HepG2 (cell line): ENCODE data around the gene GRIK5. TPM values are rescaled to one million over a fixed set of nuclear protein-coding genes. Genes with fewer than 3 reads are reported as not detected.

Source experiments
- ATAC-seq: fragments of 200-7000 bp; cut with Tn5 transposase; 3 replicates; pipeline ENCODE4 v1.9.1; 2020; ENCODE audit warnings: mild to moderate bottlenecking, moderate library complexity
- BruUV-seq: library from RNA; stranded (reverse); fragments of 400-500 nt; replicated peaks from 2 replicates; lab custom pipeline; 2021; lab: Mats Ljungman, UMichigan
- CTCF ChIA-PET: fragments of 300-600 bp; formaldehyde crosslinking; extraction: SDS; loops from one replicate; lab custom pipeline; 2021; ENCODE audit warnings: low total read pairs, inconsistent platforms, low intra/inter-chr PET ratio; lab: Yijun Ruan, JAX
- POLR2A ChIA-PET: fragments of 350-600 bp; sonication (Branson Sonifier 250); formaldehyde crosslinking; loops from one replicate; lab custom pipeline; 2020; ENCODE audit warnings: antibody characterized with exemption, inconsistent platforms; lab: Yijun Ruan, JAX
- DNase-seq: peaks from one replicate; pipeline ENCODE4 v3.0.0-alpha.2; 2015; ENCODE audit warnings: low spot score
- FAIRE-seq: peaks from 3 replicates; lab custom pipeline; 2011; peaks lifted over from hg19 to GRCh38; lab: Jason Lieb, UNC
- H2AFZ ChIP-seq: one replicate; pipeline ENCODE4 v1.6.1; 2011; ENCODE audit warnings: low read length, inconsistent platforms
- H3K27ac ChIP-seq: fragments of 300-600 bp; 3 replicates; pipeline ENCODE4 v1.8.0; 2011; ENCODE audit warnings: mixed run types, mild to moderate bottlenecking, mixed read lengths, low read length, inconsistent platforms; ENCODE audit not compliant: insufficient read depth; ENCODE audit errors: extremely low read length
- H3K27me3 ChIP-seq, 2 experiments: fragments of 200-600 bp in 1 of 2; 2 replicates in 1 of 2; 3 replicates in 1 of 2; pipeline versions ENCODE4 v1.6.0 to v1.8.0; 2011; ENCODE audit warnings: low read length in 2 of 2, mild to moderate bottlenecking in 2 of 2, moderate library complexity in 2 of 2, inconsistent platforms in 1 of 2; ENCODE audit not compliant: insufficient read depth in 2 of 2, control insufficient read depth in 1 of 2
- H3K36me3 ChIP-seq, 2 experiments: fragments of 200-600 bp in 1 of 2; replicated peaks in 1 of 2; 2 replicates in 1 of 2; 3 replicates in 1 of 2; pipeline versions ENCODE4 v1.5.1 to v1.8.0; 2011; ENCODE audit warnings: low read length in 2 of 2, inconsistent platforms in 1 of 2; ENCODE audit not compliant: insufficient read depth in 2 of 2, control insufficient read depth in 1 of 2
- H3K4me1 ChIP-seq: 2 replicates; pipeline ENCODE4 v1.5.1; 2012; ENCODE audit warnings: low read length, inconsistent platforms; ENCODE audit not compliant: insufficient read depth
- H3K4me2 ChIP-seq: 2 replicates; pipeline ENCODE4 v1.6.0; 2011; ENCODE audit warnings: low read depth, low read length, inconsistent platforms
- H3K4me3 ChIP-seq, 3 experiments: fragments of 200-600 bp in 1 of 3; sonication (generic), shearing (Covaris generic) in 1 of 3; replicated peaks in 1 of 3; 2 replicates each; pipeline ENCODE4 v1.5.1; 2011 to 2016; ENCODE audit warnings: low read length in 3 of 3, inconsistent platforms in 2 of 3, low read depth in 2 of 3, mild to moderate bottlenecking in 2 of 3, control low read depth in 1 of 3, mixed read lengths in 1 of 3; ENCODE audit not compliant: insufficient read depth in 1 of 3
- H3K79me2 ChIP-seq: one replicate; pipeline ENCODE4 v1.6.1; 2011; ENCODE audit warnings: low read length, inconsistent platforms; ENCODE audit not compliant: insufficient read depth
- H3K9ac ChIP-seq: 2 replicates; pipeline ENCODE4 v1.6.0; 2011; ENCODE audit warnings: mild to moderate bottlenecking, low read depth, low read length, inconsistent platforms; ENCODE audit not compliant: insufficient read depth
- H3K9me3 ChIP-seq: 2 replicates; pipeline ENCODE4 v1.5.1; 2012; ENCODE audit warnings: mild to moderate bottlenecking, low read length
- H4K20me1 ChIP-seq: 2 replicates; pipeline ENCODE4 v1.6.0; 2011; ENCODE audit warnings: inconsistent platforms, mild to moderate bottlenecking, low read length, moderate library complexity; ENCODE audit not compliant: insufficient read depth
- AGO1 ChIP-seq: fragments of 200-400 bp; formaldehyde crosslinking; IDR thresholded peaks from 2 replicates; pipeline ENCODE4 v1.6.1; 2017; ENCODE audit warnings: mild to moderate bottlenecking, low read depth, low read length, moderate library complexity; ENCODE audit not compliant: poor library complexity, severe bottlenecking
- ARNT ChIP-seq: fragments of 450-650 bp; IDR thresholded peaks from 2 replicates; pipeline ENCODE4 v1.6.1; 2017
- CREBL2 ChIP-seq: sonication (generic); formaldehyde crosslinking; IDR thresholded peaks from 2 replicates; pipeline ENCODE4 v1.8.1; 2023; ENCODE audit warnings: missing genetic modification reagents, mild to moderate bottlenecking, borderline replicate concordance
- EZH2 ChIP-seq: conservative IDR thresholded peaks from 2 replicates; pipeline ENCODE4 v1.6.1; 2012; ENCODE audit warnings: mild to moderate bottlenecking, low read depth, low read length, moderate library complexity
- GPBP1L1 ChIP-seq: sonication (generic); formaldehyde crosslinking; IDR thresholded peaks from 2 replicates; pipeline ENCODE4 v1.5.0; 2020; ENCODE audit warnings: mild to moderate bottlenecking, missing genetic modification reagents
- JARID2 ChIP-seq: sonication (generic); formaldehyde crosslinking; IDR thresholded peaks from 2 replicates; pipeline ENCODE4 v1.8.1; 2023; ENCODE audit warnings: missing genetic modification reagents, inconsistent platforms; ENCODE audit not compliant: insufficient replicate concordance
- PAXIP1 ChIP-seq: sonication (generic); formaldehyde crosslinking; conservative IDR thresholded peaks from 2 replicates; pipeline ENCODE4 v1.4.0; 2020; ENCODE audit warnings: mild to moderate bottlenecking, missing genetic modification reagents, moderate library complexity
- RBFOX2 ChIP-seq: fragments of 200-400 bp; formaldehyde crosslinking; IDR thresholded peaks from 2 replicates; pipeline ENCODE4 v1.6.1; 2017; ENCODE audit warnings: low read depth, mild to moderate bottlenecking, low read length
- SOX5 ChIP-seq: IDR thresholded peaks from 2 replicates; pipeline ENCODE4 v1.6.1; 2016; ENCODE audit warnings: borderline replicate concordance
- SRY ChIP-seq: sonication (generic); formaldehyde crosslinking; IDR thresholded peaks from 2 replicates; pipeline ENCODE4 v1.8.0; 2022; ENCODE audit warnings: mild to moderate bottlenecking, missing genetic modification reagents
- XRCC5 ChIP-seq: fragments of 200-400 bp; formaldehyde crosslinking; optimal IDR thresholded peaks from 2 replicates; pipeline ENCODE3; 2017; ENCODE audit warnings: mild to moderate bottlenecking, low read length
- ZBTB10 ChIP-seq: sonication (generic); formaldehyde crosslinking; IDR thresholded peaks from 2 replicates; pipeline ENCODE4 v1.4.0; 2020; ENCODE audit warnings: missing genetic modification reagents, borderline replicate concordance
- ZMAT3 ChIP-seq: sonication (generic); formaldehyde crosslinking; conservative IDR thresholded peaks from 2 replicates; pipeline ENCODE4 v1.7.0; 2021; ENCODE audit warnings: missing genetic modification reagents
- ZNF230 ChIP-seq: sonication (generic); formaldehyde crosslinking; IDR thresholded peaks from 2 replicates; pipeline ENCODE4 v1.4.0; 2020; ENCODE audit warnings: mild to moderate bottlenecking, missing genetic modification reagents
- ZNF460 ChIP-seq: sonication (generic); formaldehyde crosslinking; IDR thresholded peaks from 2 replicates; pipeline ENCODE4 v1.5.1; 2020; ENCODE audit warnings: missing genetic modification reagents, mild to moderate bottlenecking, borderline replicate concordance
- ZNF605 ChIP-seq: sonication (generic); formaldehyde crosslinking; IDR thresholded peaks from 2 replicates; pipeline ENCODE4 v1.8.0; 2022; ENCODE audit warnings: mild to moderate bottlenecking, missing genetic modification reagents
- ZNF674 ChIP-seq: sonication (generic); formaldehyde crosslinking; IDR thresholded peaks from 2 replicates; pipeline ENCODE4 v1.5.0; 2020; ENCODE audit warnings: low read depth, mild to moderate bottlenecking, missing genetic modification reagents
- ZNF792 ChIP-seq: IDR thresholded peaks from 2 replicates; pipeline ENCODE4 v1.6.1; 2016
- WGBS: methylation state at CpG from one replicate; pipeline ENCODE4 v1.1.6; 2017; ENCODE audit warnings: low lambda C conversion rate; 5-methylcytosine and 5-hydroxymethylcytosine counted together
- in situ Hi-C: cut with HindIII; loops from 2 replicates; pipeline ENCODE4 v1.10.0; 2017; ENCODE audit warnings: low pct_unique_long_range_greater_than_20kb; ENCODE audit not compliant: extremely low pct_ligation_motif_present
- intact Hi-C: fragments of 100-400 bp; cut with micrococcal nuclease; formaldehyde crosslinking; loops from one replicate; pipeline ENCODE4 v1.10.0; 2022; ENCODE audit not compliant: unreplicated experiment
- polyA plus RNA-seq, 8 experiments: library from polyadenylated mRNA; depleted of rRNA in 3 of 8; stranded (reverse) in 7 of 8; unstranded in 1 of 8; fragments of >200 nt; fragmentation: Illumina TruSeq in 4 of 8; extraction: Trizol in 4 of 8; gene quantifications; 2 replicates each; pipeline versions ENCODE4 v1.2.1 to v1.2.3, GENCODE V29; 2011 to 2016; ENCODE audit warnings: low read depth in 4 of 8, missing spikeins in 1 of 8, mixed read lengths in 1 of 8; ENCODE audit not compliant: insufficient read depth in 1 of 8
- total RNA-seq, 5 experiments: library from RNA; depleted of rRNA; stranded (reverse); fragments of >200 nt; fragmentation: Illumina TruSeq; extraction: Trizol; gene quantifications; 2 replicates each; pipeline ENCODE4 v1.2.3, GENCODE V29; 2016; ENCODE audit warnings: low read depth in 1 of 5

The GRIK5 gene
- total and polyA plus RNA-seq, 2 of the 13 experiments (the other 11 are each of a cell fraction or from before 2014, with no cell fraction given): not detected

GRCh38 chr19:42006569-42006968 lies 63.4 kb downstream of the GRIK5 start (continued):
- TF ChIP-seq PAXIP1 (CRISPR knock-in tag) (no peak), EZH2 (no peak), ARNT (no peak), SOX5 (CRISPR knock-in tag) (no peak), XRCC5 (no peak)
- TF ChIP-seq, all 625 proteins: peak for 0

GRCh38 chr19:42005504-42005903 lies 64.5 kb downstream of the GRIK5 start:
- CTCF ChIA-PET: no interaction called here
- Histone ChIP-seq H4K20me1 (no peaks in the 10 kb centered on the region), H3K27me3 (peaks cover 8 to 52% of the 10 kb centered on the region in 2 experiments; a peak in 4 of 5 replicates), H3K9ac (no peak overlapping the region), H3K9me3 (no peaks in the 10 kb centered on the region), H3K4me3 (no peak overlapping the region), H3K4me2 (no peak overlapping the region), H3K79me2 (no peaks in the 10 kb centered on the region), H3K27ac (no peak overlapping the region), H3K4me1 (no peaks in the 10 kb centered on the region), H3K36me3 (no peaks in the 10 kb centered on the region), H2AFZ (no peak overlapping the region)
- POLR2A ChIA-PET: no interaction called here
- ATAC-seq (no peak), DNase-seq (no peak), FAIRE-seq (no peak)
- in situ Hi-C loops: no loop called here
- intact Hi-C loops: no loop called here
- BruUV-seq: no TSS peak
- WGBS: 53% methylated on average over 11 of the region's 22 CpGs
- TF ChIP-seq ZBTB10 (CRISPR knock-in tag) (no peak), SRY (CRISPR knock-in tag) (no peak), JARID2 (CRISPR knock-in tag) (no peak), ZNF674 (CRISPR knock-in tag) (no peak), CREBL2 (no peak), ZNF792 (CRISPR knock-in tag) (no peak), ZNF460 (CRISPR knock-in tag) (no peak), RBFOX2 (no peak), GPBP1L1 (no peak), ZNF605 (CRISPR knock-in tag) (no peak), ZMAT3 (no peak), ZNF230 (CRISPR knock-in tag) (no peak), AGO1 (no peak)
